Ascending aorta (tissue), 2 donors: ENCODE data around the gene DNAJC13. TPM values are rescaled to one million over a fixed set of nuclear protein-coding genes. Genes with fewer than 3 reads are reported as not detected.
"Not testable (repeated sequence)": the region's sequence is repeated elsewhere in the genome, so short reads cannot be mapped to it uniquely, and the experiment has no call there.

Experiments
- DNase-seq, 2 donors: peaks; one replicate each; pipeline ENCODE4 v3.0.0-alpha.2; 2019; ENCODE audit warnings: low spot score in 2 of 2
- H3K27ac ChIP-seq, 2 donors: fragments of 200-600 bp; sonication (generic); one replicate each; pipeline ENCODE4 v1.5.1; 2016 to 2017; ENCODE audit warnings: mild to moderate bottlenecking in 1 of 2
- H3K27me3 ChIP-seq: fragments of 200-600 bp; sonication (generic); one replicate; pipeline ENCODE4 v1.5.1; 2017
- H3K36me3 ChIP-seq, 2 donors: fragments of 200-600 bp; sonication (generic); one replicate each; pipeline ENCODE4 v1.5.1; 2016
- H3K4me1 ChIP-seq, 2 donors: fragments of 200-600 bp; sonication (generic); one replicate each; pipeline ENCODE4 v1.5.1; 2016 to 2017; ENCODE audit warnings: mild to moderate bottlenecking in 1 of 2
- H3K4me3 ChIP-seq, 2 donors: fragments of 200-600 bp; sonication (generic); one replicate each; pipeline ENCODE4 v1.5.1; 2016 to 2017; ENCODE audit warnings: mild to moderate bottlenecking in 1 of 2
- H3K9me3 ChIP-seq, 2 donors: fragments of 200-600 bp; sonication (generic); one replicate each; pipeline ENCODE4 v1.5.1; 2016
- CTCF ChIP-seq, 3 experiments: fragments of 200-600 bp in 2 of 3; fragments of 450-650 bp in 1 of 3; sonication (generic) in 2 of 3; IDR thresholded peaks; one replicate each; pipeline ENCODE4 v1.5.1; 2016 to 2019; ENCODE audit warnings: antibody characterized with exemption in 3 of 3, mild to moderate bottlenecking in 1 of 3, moderate library complexity in 1 of 3
- intact Hi-C: fragments of 100-400 bp; cut with DNase I; formaldehyde crosslinking; loops from one replicate; pipeline ENCODE4 v1.15.1; 2023
- total RNA-seq: library from RNA; depleted of rRNA; stranded (reverse); fragments of >200 nt; gene quantifications from one replicate; pipeline ENCODE4 v1.1.0, GENCODE V29; 2016

The DNAJC13 gene
- 29.4 TPM for total RNA-seq

- Histone ChIP-seq H3K36me3 (no peaks in the 10 kb centered on the region), H3K4me3 (peak within 1 kb of the TSS; percentile 79 to 98), H3K27ac (peak within 1 kb of the TSS; percentile 77 to 87), H3K4me1 (peaks cover 0 to 15% of the 10 kb centered on the region in 2 donors), H3K27me3 (no peaks in the 10 kb centered on the region), H3K9me3 (no peaks in the 10 kb centered on the region)
- TF ChIP-seq CTCF (IDR thresholded peaks at IDR 0.05): no peak
- DNase-seq: peak; percentile 73 to 96
- intact Hi-C loops: loop anchor here (1.0 to 10.0 kb wide), 6 partner anchors 31 to 1525 kb away; partner anchors contain the start of genes ASTE1, ATP2C1, CDV3 and NEK11
These were observed at the start of gene DNAJC13 for GRCh38 chr3:132416807-132417694. Gene DNAJC13, plus strand, starts transcription at chr3:132417502. Its CDS starts 17,049 bp downstream, at chr3:132434551.

GRCh38 chr3:132368515-132368914 is 48.8 kb upstream of the DNAJC13 start:
- no peaks in the 10 kb centered on the region for H3K4me1 ChIP-seq
- no peak for TF ChIP-seq CTCF (IDR thresholded peaks at IDR 0.05)
- H3K4me3 ChIP-seq: no peak overlapping the region
- DNase-seq: no peak
- no peaks in the 10 kb centered on the region for H3K9me3 ChIP-seq
- no peaks in the 10 kb centered on the region for H3K36me3 ChIP-seq
- no peaks in the 10 kb centered on the region for H3K27me3 ChIP-seq
- intact Hi-C loops: no loop called here
- no peak overlapping the region for H3K27ac ChIP-seq

- Histone ChIP-seq H3K4me1 (no peaks in the 10 kb centered on the region), H3K27ac (no peak overlapping the region), H3K27me3 (no peaks in the 10 kb centered on the region), H3K9me3 (no peaks in the 10 kb centered on the region), H3K4me3 (no peak overlapping the region), H3K36me3 (no peaks in the 10 kb centered on the region)
- no peak for TF ChIP-seq CTCF (IDR thresholded peaks at IDR 0.05)
- intact Hi-C loops: no loop called here
- DNase-seq: no peak
These were observed 48.3 kb upstream of the DNAJC13 start for GRCh38 chr3:132368962-132369361.

GRCh38 chr3:132376945-132377354 is 40.4 kb upstream of the DNAJC13 start:
- DNase-seq, H3K4me3 ChIP-seq, intact Hi-C loops: not testable (repeated sequence)

GRCh38 chr3:132378048-132378762 is 39.1 kb upstream of the DNAJC13 start:
- Histone ChIP-seq H3K9me3 (no peaks in the 10 kb centered on the region), H3K27ac (no peak overlapping the region), H3K27me3 (no peaks in the 10 kb centered on the region), H3K36me3 (no peaks in the 10 kb centered on the region), H3K4me1 (no peaks in the 10 kb centered on the region), H3K4me3 (no peak overlapping the region)
- intact Hi-C loops: no loop called here
- TF ChIP-seq CTCF (IDR thresholded peaks at IDR 0.05): no peak
- DNase-seq: no peak

More at GRCh38 chr3:132376945-132377354, 40.4 kb upstream of the DNAJC13 start:
- not testable (repeated sequence) for H3K9me3 ChIP-seq, H3K4me1 ChIP-seq, H3K36me3 ChIP-seq, H3K27me3 ChIP-seq, H3K27ac ChIP-seq

GRCh38 chr3:132378846-132379245 is 38.5 kb upstream of the DNAJC13 start:
- Histone ChIP-seq H3K4me3 (no peak overlapping the region), H3K4me1 (no peaks in the 10 kb centered on the region), H3K9me3 (no peaks in the 10 kb centered on the region), H3K27ac (no peak overlapping the region), H3K27me3 (no peaks in the 10 kb centered on the region), H3K36me3 (no peaks in the 10 kb centered on the region)
- TF ChIP-seq CTCF (IDR thresholded peaks at IDR 0.05): no peak
- no peak for DNase-seq
- intact Hi-C loops: no loop called here
